ENCODE data around the gene KRT85.

Gene KRT85

GRCh38 chr12:52402377-52402776, 35.1 kb upstream of the KRT85 start:
- no peak for DNase-seq (ENCODE audit: low read depth)
- TF ChIP-seq CTCF (conservative IDR thresholded peaks at IDR 0.05; ENCODE audit: low read length) = no peak
- H3K4me3 ChIP-seq (ENCODE audit: low read length) = no peak overlapping the region

- DNase-seq (ENCODE audit: low read depth) = no peak
- TF ChIP-seq CTCF (conservative IDR thresholded peaks at IDR 0.05; ENCODE audit: low read length) = no peak
Measured at GRCh38 chr12:52401926-52402325, 34.6 kb upstream of the KRT85 start.

GRCh38 chr12:52401526-52401925, 34.2 kb upstream of the KRT85 start:
- no peak overlapping the region for H3K4me3 ChIP-seq (ENCODE audit: low read length)
- TF ChIP-seq CTCF (conservative IDR thresholded peaks at IDR 0.05; ENCODE audit: low read length) = no peak
- DNase-seq (ENCODE audit: low read depth) = no peak

More at GRCh38 chr12:52401926-52402325, 34.6 kb upstream of the KRT85 start:
- H3K4me3 ChIP-seq (ENCODE audit: low read length) = no peak overlapping the region

GRCh38 chr12:52400906-52401305, 33.6 kb upstream of the KRT85 start:
- no peak overlapping the region for H3K4me3 ChIP-seq (ENCODE audit: low read length)
- no peak for TF ChIP-seq CTCF (conservative IDR thresholded peaks at IDR 0.05; ENCODE audit: low read length)
- DNase-seq (ENCODE audit: low read depth) = no peak

- no peak for TF ChIP-seq CTCF (conservative IDR thresholded peaks at IDR 0.05; ENCODE audit: low read length)
- no peak for DNase-seq (ENCODE audit: low read depth)
- no peak overlapping the region for H3K4me3 ChIP-seq (ENCODE audit: low read length)
Measured at GRCh38 chr12:52399756-52400155, 32.5 kb upstream of the KRT85 start.

GRCh38 chr12:52398176-52398575, 30.9 kb upstream of the KRT85 start:
- no peak for DNase-seq (ENCODE audit: low read depth)
- no peak for TF ChIP-seq CTCF (conservative IDR thresholded peaks at IDR 0.05; ENCODE audit: low read length)
- H3K4me3 ChIP-seq (ENCODE audit: low read length) = no peak overlapping the region

GRCh38 chr12:52396656-52397055, 29.4 kb upstream of the KRT85 start:
- H3K4me3 ChIP-seq (ENCODE audit: low read length) = no peak overlapping the region
- no peak for DNase-seq (ENCODE audit: low read depth)
- no peak for TF ChIP-seq CTCF (conservative IDR thresholded peaks at IDR 0.05; ENCODE audit: low read length)

Measured in AG10803 (cell line).